Activated T-helper 2 cell treated with anti-CD3 and anti-CD28 coated beads, Interferon-gamma antibody, Interleukin-2, Interleukin-4, amounts not matched to agents 10 μg/mL and 5 μg/mL and 100 μg/mL, durations not matched to agents 14 hours and 24 hours and 36 hours (primary cell): Measurements from ENCODE around the gene ARFRP1. TPM values are rescaled to one million over a fixed set of nuclear protein-coding genes. Genes with fewer than 3 reads are reported as not detected.

Source experiments
- DNase-seq: peaks from one replicate; pipeline ENCODE4 v3.0.0; 2021; ENCODE audit warnings: low spot score
- H3K27ac Mint-ChIP-seq: one replicate; pipeline ENCODE4 v1.8.0; 2021; ENCODE audit warnings: mixed read lengths
- H3K27me3 Mint-ChIP-seq: one replicate; pipeline ENCODE4 v1.8.0; 2021; ENCODE audit warnings: low read depth, mixed read lengths
- H3K36me3 Mint-ChIP-seq: one replicate; pipeline ENCODE4 v1.8.0; 2021; ENCODE audit warnings: low read depth, mixed read lengths
- H3K4me1 Mint-ChIP-seq: one replicate; pipeline ENCODE4 v1.8.0; 2021; ENCODE audit warnings: low read depth, mixed read lengths
- H3K4me3 Mint-ChIP-seq: one replicate; pipeline ENCODE4 v1.8.0; 2021; ENCODE audit warnings: low read depth, mild to moderate bottlenecking, moderate library complexity, mixed read lengths
- H3K9me3 Mint-ChIP-seq: one replicate; pipeline ENCODE4 v1.8.0; 2021; ENCODE audit warnings: mixed read lengths
- intact Hi-C: fragments of 100-400 bp; cut with micrococcal nuclease; formaldehyde crosslinking; loops from one replicate; pipeline ENCODE4 v1.15.1; 2023
- total RNA-seq: library from RNA; stranded (reverse); gene quantifications from 2 replicates; pipeline ENCODE4 v1.2.3, GENCODE V29; 2022

The ARFRP1 gene
- 59.0 and 59.1 TPM in 2 replicates for total RNA-seq

- peak within 1 kb of the TSS; percentile 60 for H3K27ac Mint-ChIP-seq
- peaks cover 7% of the 10 kb centered on the region for H3K9me3 Mint-ChIP-seq
- intact Hi-C loops, result loop anchor here (1.0 to 10.0 kb wide), 4 partner anchors 35 to 267 kb away; partner anchors contain the start of genes RTEL1 and SAMD10
- no peaks in the 10 kb centered on the region for H3K27me3 Mint-ChIP-seq
- peak; percentile 87 for DNase-seq
- H3K36me3 Mint-ChIP-seq, result peaks cover 68% of the 10 kb centered on the region
- peaks cover 36% of the 10 kb centered on the region for H3K4me1 Mint-ChIP-seq
- peak within 1 kb of the TSS; percentile 87 for H3K4me3 Mint-ChIP-seq
Observed at GRCh38 chr20:63707558-63708300, at the start of gene ARFRP1, which contains the start of gene ZGPAT. TSS of gene ARFRP1 (minus strand) at chr20:63707976. CDS start at chr20:63707091, 885 bp downstream. TSS of gene ZGPAT (plus strand) at chr20:63708039. CDS start at chr20:63708581, 542 bp downstream.

- Mint-ChIP-seq H3K36me3 (no peaks in the 10 kb centered on the region), H3K27me3 (peaks cover 13% of the 10 kb centered on the region), H3K4me1 (peaks cover 9% of the 10 kb centered on the region), H3K27ac (no peak overlapping the region), H3K9me3 (no peaks in the 10 kb centered on the region), H3K4me3 (no peak overlapping the region)
- intact Hi-C loops, result no loop called here
- no peak for DNase-seq
Observed at GRCh38 chr20:63756648-63756991, 48.8 kb upstream of the ARFRP1 start.

- Mint-ChIP-seq H3K9me3 (no peaks in the 10 kb centered on the region), H3K36me3 (no peaks in the 10 kb centered on the region), H3K4me3 (no peak overlapping the region), H3K4me1 (peaks cover 12% of the 10 kb centered on the region), H3K27me3 (peaks cover 13% of the 10 kb centered on the region), H3K27ac (no peak overlapping the region)
- no peak for DNase-seq
- intact Hi-C loops, result no loop called here
Observed at GRCh38 chr20:63755933-63756647, 48.3 kb upstream of the ARFRP1 start.

- intact Hi-C loops, result no loop called here
- Mint-ChIP-seq H3K27ac (no peak overlapping the region), H3K27me3 (peaks cover 9% of the 10 kb centered on the region), H3K4me3 (no peak overlapping the region), H3K36me3 (no peaks in the 10 kb centered on the region), H3K4me1 (peaks cover 16% of the 10 kb centered on the region), H3K9me3 (no peaks in the 10 kb centered on the region)
- no peak for DNase-seq
Observed at GRCh38 chr20:63754008-63754407, 46.2 kb upstream of the ARFRP1 start.

- intact Hi-C loops, result no loop called here
- no peaks in the 10 kb centered on the region for H3K36me3 Mint-ChIP-seq
- no peak for DNase-seq
- peaks cover 16% of the 10 kb centered on the region for H3K4me1 Mint-ChIP-seq
- peaks cover 7% of the 10 kb centered on the region for H3K27me3 Mint-ChIP-seq
- H3K9me3 Mint-ChIP-seq, result no peaks in the 10 kb centered on the region
- no peak overlapping the region for H3K27ac Mint-ChIP-seq
- H3K4me3 Mint-ChIP-seq, result no peak overlapping the region
Observed at GRCh38 chr20:63753381-63753780, 45.6 kb upstream of the ARFRP1 start.

GRCh38 chr20:63752411-63753101 is 44.8 kb upstream of the ARFRP1 start:
- H3K27ac Mint-ChIP-seq, result no peak overlapping the region
- H3K4me3 Mint-ChIP-seq, result no peak overlapping the region
- H3K27me3 Mint-ChIP-seq, result peaks cover 6% of the 10 kb centered on the region
- intact Hi-C loops, result no loop called here
- DNase-seq, result no peak
- no peaks in the 10 kb centered on the region for H3K9me3 Mint-ChIP-seq
- H3K36me3 Mint-ChIP-seq, result no peaks in the 10 kb centered on the region
- peaks cover 16% of the 10 kb centered on the region for H3K4me1 Mint-ChIP-seq

- Mint-ChIP-seq H3K27me3 (peaks cover 3% of the 10 kb centered on the region), H3K4me3 (peak overlapping the region; percentile 30), H3K4me1 (peaks cover 15% of the 10 kb centered on the region), H3K9me3 (no peaks in the 10 kb centered on the region), H3K27ac (peak overlapping the region; percentile 82), H3K36me3 (no peaks in the 10 kb centered on the region)
- DNase-seq, result no peak
- intact Hi-C loops, result no loop called here
Observed at GRCh38 chr20:63751471-63752271, 43.9 kb upstream of the ARFRP1 start.

- Mint-ChIP-seq H3K9me3 (no peaks in the 10 kb centered on the region), H3K4me1 (peaks cover 10% of the 10 kb centered on the region), H3K36me3 (no peaks in the 10 kb centered on the region), H3K27me3 (peaks cover 2% of the 10 kb centered on the region), H3K27ac (peak overlapping the region; percentile 82), H3K4me3 (peak overlapping the region; percentile 30)
- intact Hi-C loops, result no loop called here
- peak; percentile 44 for DNase-seq
Observed at GRCh38 chr20:63750807-63751470, 43.2 kb upstream of the ARFRP1 start.

GRCh38 chr20:63749597-63750508 is 42.1 kb upstream of the ARFRP1 start:
- peak overlapping the region; percentile 55 for H3K27ac Mint-ChIP-seq
- H3K9me3 Mint-ChIP-seq, result no peaks in the 10 kb centered on the region
- no peak overlapping the region for H3K4me3 Mint-ChIP-seq
- DNase-seq, result no peak
- H3K4me1 Mint-ChIP-seq, result peaks cover 9% of the 10 kb centered on the region
- intact Hi-C loops, result no loop called here
- H3K27me3 Mint-ChIP-seq, result no peaks in the 10 kb centered on the region
- no peaks in the 10 kb centered on the region for H3K36me3 Mint-ChIP-seq

GRCh38 chr20:63748934-63749270 is 41.1 kb upstream of the ARFRP1 start:
- no peak for DNase-seq
- Mint-ChIP-seq H3K9me3 (no peaks in the 10 kb centered on the region), H3K4me1 (peaks cover 9% of the 10 kb centered on the region), H3K27me3 (no peaks in the 10 kb centered on the region), H3K4me3 (no peak overlapping the region), H3K27ac (no peak overlapping the region), H3K36me3 (no peaks in the 10 kb centered on the region)
- intact Hi-C loops, result no loop called here

- Mint-ChIP-seq H3K4me1 (peaks cover 9% of the 10 kb centered on the region), H3K4me3 (no peak overlapping the region), H3K27me3 (no peaks in the 10 kb centered on the region), H3K9me3 (no peaks in the 10 kb centered on the region), H3K27ac (no peak overlapping the region), H3K36me3 (peaks cover 6% of the 10 kb centered on the region)
- no peak for DNase-seq
- intact Hi-C loops, result no loop called here
Observed at GRCh38 chr20:63748070-63748933, 40.5 kb upstream of the ARFRP1 start.
